IMR-90 (cell line): ENCODE results near the gene ZNF774.

Experiments
- BHLHE40 ChIP-seq: fragments of 150-350 bp; IDR thresholded peaks from 2 replicates; pipeline ENCODE4 v1.6.1; 2016; ENCODE audit warnings: mild to moderate bottlenecking, low read depth, low read length
- CTCF ChIP-seq: conservative IDR thresholded peaks from 2 replicates; pipeline ENCODE4 v1.5.1; 2012; ENCODE audit warnings: mild to moderate bottlenecking, low read depth, low read length, improper control_type of control experiment
- POLR2A ChIP-seq: IDR thresholded peaks from 2 replicates; pipeline ENCODE4 v1.6.1; 2012; ENCODE audit warnings: mild to moderate bottlenecking, low read depth, low read length
- USF2 ChIP-seq: fragments of 150-350 bp; IDR thresholded peaks from 2 replicates; pipeline ENCODE4 v1.6.1; 2017; ENCODE audit warnings: mild to moderate bottlenecking, antibody characterized with exemption, low read length, low read depth

DNA sequence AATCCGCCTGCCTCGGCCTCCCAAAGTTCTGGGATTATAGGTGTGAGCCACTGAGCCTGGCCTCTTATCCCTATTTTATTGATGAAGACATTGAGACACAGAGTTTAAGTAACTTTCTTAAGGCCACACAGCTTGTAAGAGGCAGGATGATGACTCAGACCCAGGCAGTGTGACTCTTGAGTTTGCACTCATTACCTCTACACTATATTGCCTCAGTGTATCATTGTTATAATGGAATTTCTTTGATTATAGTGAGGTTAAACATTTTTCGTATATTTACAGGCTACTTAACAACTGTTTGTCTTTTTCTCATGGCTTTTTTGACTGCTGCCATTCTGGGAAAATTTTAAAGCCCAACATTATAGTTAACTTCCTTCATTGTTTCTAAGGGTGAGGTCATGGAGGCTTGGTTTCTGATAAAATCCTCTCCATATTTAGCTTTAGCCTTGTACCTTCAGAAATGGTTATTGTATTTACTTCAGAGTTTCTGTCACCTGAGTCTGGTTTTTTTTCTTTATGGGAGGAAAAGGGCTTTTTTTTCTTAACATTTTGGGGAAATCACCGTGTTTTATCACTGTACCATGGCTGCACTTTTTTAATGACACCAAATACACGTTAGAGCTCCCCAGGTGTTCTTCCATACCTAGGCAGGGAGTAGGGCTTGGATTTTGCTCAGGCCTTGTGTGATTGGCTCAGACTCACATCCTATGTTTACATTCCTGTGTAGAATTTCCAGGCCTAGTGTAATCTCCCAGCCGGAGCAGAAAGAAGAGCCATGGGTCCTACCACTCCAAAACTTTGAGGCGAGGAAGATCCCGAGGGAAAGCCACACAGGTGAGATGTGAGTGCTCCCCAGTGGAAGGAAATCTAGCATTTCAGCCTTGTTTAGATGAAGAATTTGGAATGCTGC, 6.3 kb downstream of the ZNF774 start:
- TF ChIP-seq CTCF (no peak), POLR2A (no peak), BHLHE40 (no peak), USF2 (no peak)
